HG03139 (cell line): ENCODE results near the gene LTN1.
"Not testable (repeated sequence)": the region's sequence is repeated elsewhere in the genome, so short reads cannot be mapped to it uniquely, and the experiment has no call there.

Source experiments
- ATAC-seq: cut with Tn5 transposase; IDR thresholded peaks from one replicate; pipeline ENCODE4 v1.9.1; 2021; ENCODE audit not compliant: unreplicated experiment

The LTN1 gene, protein sequence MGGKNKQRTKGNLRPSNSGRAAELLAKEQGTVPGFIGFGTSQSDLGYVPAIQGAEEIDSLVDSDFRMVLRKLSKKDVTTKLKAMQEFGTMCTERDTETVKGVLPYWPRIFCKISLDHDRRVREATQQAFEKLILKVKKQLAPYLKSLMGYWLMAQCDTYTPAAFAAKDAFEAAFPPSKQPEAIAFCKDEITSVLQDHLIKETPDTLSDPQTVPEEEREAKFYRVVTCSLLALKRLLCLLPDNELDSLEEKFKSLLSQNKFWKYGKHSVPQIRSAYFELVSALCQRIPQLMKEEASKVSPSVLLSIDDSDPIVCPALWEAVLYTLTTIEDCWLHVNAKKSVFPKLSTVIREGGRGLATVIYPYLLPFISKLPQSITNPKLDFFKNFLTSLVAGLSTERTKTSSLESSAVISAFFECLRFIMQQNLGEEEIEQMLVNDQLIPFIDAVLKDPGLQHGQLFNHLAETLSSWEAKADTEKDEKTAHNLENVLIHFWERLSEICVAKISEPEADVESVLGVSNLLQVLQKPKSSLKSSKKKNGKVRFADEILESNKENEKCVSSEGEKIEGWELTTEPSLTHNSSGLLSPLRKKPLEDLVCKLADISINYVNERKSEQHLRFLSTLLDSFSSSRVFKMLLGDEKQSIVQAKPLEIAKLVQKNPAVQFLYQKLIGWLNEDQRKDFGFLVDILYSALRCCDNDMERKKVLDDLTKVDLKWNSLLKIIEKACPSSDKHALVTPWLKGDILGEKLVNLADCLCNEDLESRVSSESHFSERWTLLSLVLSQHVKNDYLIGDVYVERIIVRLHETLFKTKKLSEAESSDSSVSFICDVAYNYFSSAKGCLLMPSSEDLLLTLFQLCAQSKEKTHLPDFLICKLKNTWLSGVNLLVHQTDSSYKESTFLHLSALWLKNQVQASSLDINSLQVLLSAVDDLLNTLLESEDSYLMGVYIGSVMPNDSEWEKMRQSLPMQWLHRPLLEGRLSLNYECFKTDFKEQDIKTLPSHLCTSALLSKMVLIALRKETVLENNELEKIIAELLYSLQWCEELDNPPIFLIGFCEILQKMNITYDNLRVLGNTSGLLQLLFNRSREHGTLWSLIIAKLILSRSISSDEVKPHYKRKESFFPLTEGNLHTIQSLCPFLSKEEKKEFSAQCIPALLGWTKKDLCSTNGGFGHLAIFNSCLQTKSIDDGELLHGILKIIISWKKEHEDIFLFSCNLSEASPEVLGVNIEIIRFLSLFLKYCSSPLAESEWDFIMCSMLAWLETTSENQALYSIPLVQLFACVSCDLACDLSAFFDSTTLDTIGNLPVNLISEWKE (N-terminal part only)

GRCh38 chr21:28992526-28993292, at the start of gene LTN1:
Gene LTN1 (minus strand): TSS chr21:28992877. CDS start chr21:28992805, 72 bp downstream.
- ATAC-seq = peak; percentile 96

DNA sequence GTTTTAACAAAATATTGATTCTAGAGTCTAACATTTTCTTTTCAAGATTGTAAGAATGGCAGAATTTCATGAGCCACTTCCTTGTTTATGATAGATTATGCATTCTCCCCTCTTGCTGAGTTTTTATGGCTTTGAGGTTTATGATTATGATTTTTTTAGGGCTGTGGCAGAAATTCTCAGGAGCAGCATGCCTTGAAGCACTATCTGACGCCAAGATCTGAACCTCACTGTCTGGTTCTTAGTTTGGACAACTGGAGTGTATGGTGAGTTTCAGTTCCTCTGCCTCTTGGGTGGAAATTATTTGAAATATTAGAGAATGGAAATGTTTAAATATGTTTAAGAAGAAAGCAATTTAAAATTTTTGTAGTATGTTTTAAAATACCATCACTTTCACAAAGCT, 42.0 kb upstream of the LTN1 start:
- ATAC-seq = no peak

DNA sequence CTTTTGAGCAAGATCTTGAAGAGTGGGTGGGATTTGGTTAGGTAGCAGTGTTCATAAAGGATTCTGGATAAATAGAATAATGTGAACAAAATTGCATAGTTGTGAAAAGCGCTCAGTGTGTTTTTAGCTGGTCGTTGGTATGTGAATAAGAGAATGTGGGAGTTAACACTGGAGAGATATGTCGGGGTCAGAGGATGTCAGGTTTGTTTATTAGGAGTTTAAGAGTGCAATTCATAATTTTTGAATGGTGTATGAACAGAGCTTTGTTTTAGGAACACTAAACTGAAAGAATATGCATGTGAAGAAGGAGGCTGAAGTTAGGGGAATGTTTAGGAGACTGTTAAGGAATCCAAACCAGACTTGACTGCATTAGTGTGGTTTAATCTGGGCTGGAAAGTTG, 41.2 kb upstream of the LTN1 start:
- no peak for ATAC-seq

- ATAC-seq = no peak
Observed at GRCh38 chr21:29033301-29033700, 40.6 kb upstream of the LTN1 start.

DNA sequence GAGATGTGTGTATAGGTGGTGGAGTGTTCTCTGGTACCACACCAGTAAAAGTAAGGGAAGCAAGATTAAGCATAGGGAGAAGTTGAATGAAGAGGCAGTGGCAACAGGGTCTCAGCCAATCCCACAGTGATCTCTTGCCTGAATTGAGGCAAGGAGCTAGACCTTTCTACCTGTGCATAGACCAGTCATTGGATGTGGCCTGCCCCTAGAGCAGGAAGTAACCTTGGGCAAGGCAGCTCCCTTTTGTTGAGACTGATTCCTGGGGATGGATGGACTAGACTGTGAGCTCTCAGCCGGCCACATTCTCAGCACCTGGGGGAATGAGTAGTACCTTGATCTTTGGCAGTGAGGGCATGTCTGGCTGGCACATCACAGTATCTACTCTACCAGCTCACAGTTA, 38.2 kb upstream of the LTN1 start:
- ATAC-seq = no peak

GRCh38 chr21:29029524-29029923, 36.8 kb upstream of the LTN1 start:
- ATAC-seq = no peak

- no peak for ATAC-seq
Observed at GRCh38 chr21:29025328-29025713, 32.6 kb upstream of the LTN1 start.

DNA sequence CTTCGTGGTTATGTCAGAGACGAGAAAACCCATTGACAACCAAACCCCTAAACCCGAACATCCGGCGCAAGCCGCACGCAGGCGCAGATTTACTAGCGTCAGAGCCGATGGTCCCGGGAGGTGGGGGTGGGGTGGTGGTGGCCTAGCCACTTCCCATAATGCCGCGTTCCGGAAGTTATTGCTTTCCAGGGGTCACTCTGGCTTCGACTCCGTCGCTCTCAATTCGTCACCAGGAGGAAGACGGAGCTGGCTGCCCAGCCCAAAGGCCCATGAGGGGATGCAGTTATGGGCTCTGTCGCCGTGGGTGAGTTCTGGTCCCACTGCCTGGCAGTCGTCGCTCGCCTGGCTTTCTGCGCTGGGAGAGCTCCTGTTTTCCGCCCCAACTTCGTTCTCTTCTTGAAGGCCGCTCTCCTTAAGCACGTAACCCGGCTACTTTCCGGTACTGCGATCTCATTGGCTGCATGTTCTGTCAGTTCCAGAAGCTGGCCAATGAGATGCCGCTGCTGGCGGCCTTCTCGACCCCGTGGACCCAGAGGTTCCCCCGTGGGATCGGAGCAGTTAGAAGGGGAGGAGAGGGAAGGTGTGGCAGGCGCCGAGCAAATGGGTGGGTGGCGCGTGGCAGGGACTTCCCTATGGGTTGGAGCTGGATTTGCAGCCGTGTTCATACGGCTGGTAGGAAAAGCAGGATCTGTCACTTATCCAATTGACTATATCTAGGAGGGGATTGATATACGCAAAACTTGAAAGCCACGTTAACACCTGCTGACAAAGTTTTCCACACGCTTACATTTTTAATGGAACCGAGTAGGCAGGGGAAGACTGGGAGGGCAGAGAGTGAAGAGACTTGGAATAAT, 32.0 kb upstream of the LTN1 start, which contains the start of gene USP16:
Gene USP16 (plus strand): TSS at position 195 of the 854 bp plus-strand sequence. CDS start 3,246 bp downstream, outside the sequence.
- ATAC-seq = peak; percentile 94

GRCh38 chr21:29022166-29022565, 29.5 kb upstream of the LTN1 start:
- ATAC-seq = no peak

- no peak for ATAC-seq
Observed at GRCh38 chr21:29018540-29018939, 25.9 kb upstream of the LTN1 start.

GRCh38 chr21:29017639-29018237, 25.1 kb upstream of the LTN1 start:
- no peak for ATAC-seq

DNA sequence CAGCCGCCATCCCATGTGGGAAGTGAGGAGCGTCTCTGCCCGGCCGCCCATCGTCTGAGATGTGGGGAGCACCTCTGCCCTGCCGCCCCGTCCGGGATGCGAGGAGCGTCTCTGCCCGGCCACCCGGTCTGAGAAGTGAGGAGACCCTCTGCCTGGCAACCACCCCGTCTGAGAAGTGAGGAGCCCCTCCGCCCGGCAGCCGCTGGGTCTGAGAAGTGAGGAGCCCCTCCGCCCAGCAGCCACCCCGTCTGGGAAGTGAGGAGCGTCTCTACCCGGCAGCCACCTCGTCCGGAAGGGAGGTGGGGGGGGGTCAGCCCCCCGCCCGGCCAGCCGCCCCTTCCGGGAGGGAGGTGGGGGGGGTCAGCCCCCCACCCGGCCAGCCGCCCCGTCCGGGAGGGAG, 18.6 kb upstream of the LTN1 start:
- not testable (repeated sequence) for ATAC-seq

DNA sequence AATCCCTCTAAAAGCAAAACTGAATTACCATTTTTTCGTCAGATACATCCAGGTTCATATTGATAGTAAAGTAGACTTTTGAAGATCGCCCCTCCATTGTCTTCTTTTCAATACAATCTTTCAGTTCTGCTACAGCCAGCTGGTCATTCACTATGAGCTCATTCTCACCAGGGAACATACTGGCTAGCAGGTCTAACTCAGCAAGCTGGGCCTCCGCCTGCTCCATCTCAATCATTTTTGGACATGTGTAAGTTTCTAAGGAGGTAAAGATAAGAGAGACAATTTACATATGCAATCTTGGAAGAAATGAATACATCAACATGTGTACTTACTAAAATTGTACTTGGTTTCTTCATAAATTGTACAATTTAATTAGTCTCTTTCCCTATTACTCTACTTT, 15.7 kb upstream of the LTN1 start:
- no peak for ATAC-seq

DNA sequence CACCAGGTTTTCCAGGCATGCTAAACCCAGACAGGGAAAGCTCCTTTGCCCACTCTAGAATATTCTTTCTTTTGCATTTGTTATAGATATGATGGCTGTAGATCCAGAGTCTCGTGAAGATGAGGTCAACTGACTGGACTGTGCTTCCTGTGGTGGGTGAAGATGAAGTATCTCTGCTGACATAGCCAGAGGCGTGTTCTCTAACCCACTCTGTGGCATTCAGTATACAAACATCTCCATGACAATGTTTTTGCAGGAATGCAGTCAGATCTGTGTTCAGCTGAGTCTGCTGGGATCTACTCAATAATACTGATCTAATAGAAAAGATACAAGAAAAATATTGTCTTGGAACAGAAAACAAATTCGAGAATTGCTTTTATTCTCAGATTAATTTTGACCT, 15.1 kb upstream of the LTN1 start:
- no peak for ATAC-seq

GRCh38 chr21:29007135-29007534, 14.5 kb upstream of the LTN1 start:
- ATAC-seq = no peak

DNA sequence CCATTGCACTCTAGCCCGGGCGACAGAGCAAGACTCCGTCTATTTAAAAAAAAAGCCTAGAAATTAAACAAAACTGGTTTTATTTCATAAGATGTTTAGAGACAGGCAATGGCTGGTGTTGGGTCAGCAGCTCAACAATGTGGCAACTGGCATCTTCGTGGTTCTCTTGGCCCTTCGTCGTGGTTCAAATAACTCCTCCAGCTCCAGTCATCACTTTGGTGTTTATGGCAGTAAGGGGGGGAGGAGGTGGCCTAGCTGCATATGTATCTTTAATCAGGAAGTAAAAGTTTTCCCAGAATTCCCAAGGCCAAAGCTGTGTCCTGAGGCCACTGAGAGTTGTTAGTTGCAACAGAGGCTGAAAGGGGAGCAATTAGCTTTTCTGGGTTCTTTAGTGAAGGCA, 13.0 kb upstream of the LTN1 start:
- no peak for ATAC-seq

GRCh38 chr21:29002442-29003144, 9.9 kb upstream of the LTN1 start:
- peak; percentile 100 for ATAC-seq

DNA sequence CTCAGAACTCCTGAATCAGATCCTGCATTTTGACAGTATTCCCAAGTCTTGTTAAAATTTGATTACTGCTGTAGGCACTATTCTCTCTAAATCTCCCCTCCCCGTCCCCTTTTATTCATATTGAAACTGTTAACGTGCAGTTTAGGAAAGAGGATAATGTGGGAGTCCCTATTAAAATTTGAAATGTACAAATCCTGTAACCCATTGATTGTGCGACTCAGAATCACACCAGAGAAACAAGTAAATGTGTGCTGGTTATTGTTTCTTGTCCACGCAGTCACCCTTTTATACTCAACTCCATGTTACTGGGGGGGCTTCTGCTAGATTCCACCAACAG, 584 bp upstream of the LTN1 start:
- no peak for ATAC-seq
